Measurements from ENCODE around the gene GPC5.

DNA sequence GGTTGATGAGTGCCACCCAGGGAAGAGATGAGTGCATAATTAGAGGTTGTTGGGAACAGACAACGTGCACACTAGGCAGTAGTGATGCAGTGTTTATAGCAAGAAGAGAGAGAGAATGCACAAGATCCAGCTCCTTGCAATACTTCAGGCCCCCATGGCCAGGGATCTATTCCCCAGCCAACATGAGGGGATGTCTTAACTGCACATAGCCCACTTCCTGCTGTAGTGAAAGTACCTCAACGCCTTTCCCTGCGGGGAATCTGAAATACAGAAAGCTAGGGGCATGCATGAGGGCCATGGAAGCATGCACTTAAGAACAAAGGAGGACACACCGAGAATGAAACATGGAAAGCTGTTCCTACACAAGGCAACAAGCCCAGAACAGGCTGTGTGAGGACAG lies 1191.5 kb downstream of the GPC5 start:
- TF ChIP-seq, protein P1, sequence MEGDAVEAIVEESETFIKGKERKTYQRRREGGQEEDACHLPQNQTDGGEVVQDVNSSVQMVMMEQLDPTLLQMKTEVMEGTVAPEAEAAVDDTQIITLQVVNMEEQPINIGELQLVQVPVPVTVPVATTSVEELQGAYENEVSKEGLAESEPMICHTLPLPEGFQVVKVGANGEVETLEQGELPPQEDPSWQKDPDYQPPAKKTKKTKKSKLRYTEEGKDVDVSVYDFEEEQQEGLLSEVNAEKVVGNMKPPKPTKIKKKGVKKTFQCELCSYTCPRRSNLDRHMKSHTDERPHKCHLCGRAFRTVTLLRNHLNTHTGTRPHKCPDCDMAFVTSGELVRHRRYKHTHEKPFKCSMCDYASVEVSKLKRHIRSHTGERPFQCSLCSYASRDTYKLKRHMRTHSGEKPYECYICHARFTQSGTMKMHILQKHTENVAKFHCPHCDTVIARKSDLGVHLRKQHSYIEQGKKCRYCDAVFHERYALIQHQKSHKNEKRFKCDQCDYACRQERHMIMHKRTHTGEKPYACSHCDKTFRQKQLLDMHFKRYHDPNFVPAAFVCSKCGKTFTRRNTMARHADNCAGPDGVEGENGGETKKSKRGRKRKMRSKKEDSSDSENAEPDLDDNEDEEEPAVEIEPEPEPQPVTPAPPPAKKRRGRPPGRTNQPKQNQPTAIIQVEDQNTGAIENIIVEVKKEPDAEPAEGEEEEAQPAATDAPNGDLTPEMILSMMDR (IDR thresholded peaks at IDR 0.05; ENCODE audit: extremely low read depth in 1 of 2, insufficient read depth in 1 of 2, low read depth in 1 of 2, low read length in 2 of 2), result no peak
- TF ChIP-seq EZH2 (IDR thresholded peaks at IDR 0.05; ENCODE audit: borderline replicate concordance, low read depth, low read length, severe bottlenecking) (no peak), JUN (IDR thresholded peaks at IDR 0.05; ENCODE audit: borderline replicate concordance, insufficient read depth, insufficient read length, low read depth) (no peak), POLR2AphosphoS5 (IDR thresholded peaks at IDR 0.05; ENCODE audit: insufficient read depth, low read depth, low read length) (no peak), MYC (IDR thresholded peaks at IDR 0.05; ENCODE audit: low read depth, low read length) (no peak), POLR2A (IDR thresholded peaks at IDR 0.05; ENCODE audit: low read depth, low read length) (no peak), MAX (IDR thresholded peaks at IDR 0.05; ENCODE audit: insufficient read depth, insufficient read length) (no peak), GATA2 (IDR thresholded peaks at IDR 0.05; ENCODE audit: insufficient read depth, insufficient read length, low read depth, low read length) (no peak)

All from endothelial cell of umbilical vein (primary cell).